Lower leg skin (tissue), 4 donors: ENCODE measurements around the gene MAP3K7CL. TPM values are rescaled to one million over a fixed set of nuclear protein-coding genes. Genes with fewer than 3 reads are reported as not detected.

Experiments used
- DNase-seq, 2 donors: peaks; one replicate each; pipeline ENCODE4 v3.0.0-alpha.2; 2019; ENCODE audit warnings: low spot score in 2 of 2
- H3K4me3 ChIP-seq: fragments of 200-600 bp; sonication (generic); 2 replicates; pipeline ENCODE4 v1.5.1; 2017; ENCODE audit warnings: mild to moderate bottlenecking, low read depth; ENCODE audit not compliant: poor library complexity, severe bottlenecking
- CTCF ChIP-seq, 3 donors: fragments of 450-650 bp; IDR thresholded peaks; one replicate each; pipeline ENCODE4 v1.5.1; 2016; ENCODE audit warnings: antibody characterized with exemption in 3 of 3, mild to moderate bottlenecking in 3 of 3, moderate library complexity in 2 of 3
- POLR2A ChIP-seq, 2 donors: fragments of 450-650 bp; IDR thresholded peaks; one replicate each; pipeline ENCODE4 v1.6.1; 2016 to 2017; ENCODE audit warnings: antibody characterized with exemption in 2 of 2, mild to moderate bottlenecking in 1 of 2, moderate library complexity in 1 of 2
- WGBS, 2 donors: methylation state at CpG; one replicate each; pipeline ENCODE4 v1.1.5; 2018; 5-methylcytosine and 5-hydroxymethylcytosine counted together
- intact Hi-C: fragments of 100-400 bp; cut with DNase I; formaldehyde crosslinking; loops from one replicate; pipeline ENCODE4 v1.15.0; 2023; ENCODE audit warnings: low total_unique reads
- total RNA-seq, 4 donors: library from RNA; depleted of rRNA; stranded (reverse); fragments of >200 nt; gene quantifications; one replicate each; pipeline ENCODE4 v1.1.0, GENCODE V29; 2016

The MAP3K7CL gene
- total RNA-seq, 4 donors from 2014 or later, result 4.6 to 17.1 (median 8.8) TPM

GRCh38 chr21:29209696-29210095 lies 79.3 kb downstream of the MAP3K7CL start:
- intact Hi-C loops, result no loop called here
- TF ChIP-seq POLR2A (IDR thresholded peaks at IDR 0.05), result no peak
- TF ChIP-seq CTCF (IDR thresholded peaks at IDR 0.05), result no peak
- no peak overlapping the region for H3K4me3 ChIP-seq
- no peak for DNase-seq

GRCh38 chr21:29211205-29211604 lies 80.8 kb downstream of the MAP3K7CL start:
- intact Hi-C loops, result no loop called here
- DNase-seq, result no peak

GRCh38 chr21:29212446-29212845 lies 82.0 kb downstream of the MAP3K7CL start:
- DNase-seq, result no peak
- no peak overlapping the region for H3K4me3 ChIP-seq
- no peak for TF ChIP-seq POLR2A (IDR thresholded peaks at IDR 0.05)
- 84 to 86% methylated on average over 7 of the region's 7 CpGs for WGBS, 2 donors
- intact Hi-C loops, result no loop called here

More at GRCh38 chr21:29211205-29211604, 80.8 kb downstream of the MAP3K7CL start:
- TF ChIP-seq CTCF (IDR thresholded peaks at IDR 0.05) (no peak), POLR2A (IDR thresholded peaks at IDR 0.05) (no peak)
- H3K4me3 ChIP-seq, result no peak overlapping the region

- intact Hi-C loops, result no loop called here
- no peak for TF ChIP-seq POLR2A (IDR thresholded peaks at IDR 0.05)
- no peak for TF ChIP-seq CTCF (IDR thresholded peaks at IDR 0.05)
- WGBS, 2 donors, result 94 to 97% methylated on average over 2 of the region's 2 CpGs
Measured at GRCh38 chr21:29213513-29214385, 83.3 kb downstream of the MAP3K7CL start.

GRCh38 chr21:29215709-29216108 lies 85.3 kb downstream of the MAP3K7CL start:
- intact Hi-C loops, result no loop called here
- 64 to 67% methylated on average over 2 of the region's 2 CpGs for WGBS, 2 donors

More at GRCh38 chr21:29213513-29214385, 83.3 kb downstream of the MAP3K7CL start:
- DNase-seq, result no peak
- no peak overlapping the region for H3K4me3 ChIP-seq

More at GRCh38 chr21:29215709-29216108, 85.3 kb downstream of the MAP3K7CL start:
- no peak overlapping the region for H3K4me3 ChIP-seq
- no peak for DNase-seq
- TF ChIP-seq POLR2A (IDR thresholded peaks at IDR 0.05) (no peak), CTCF (IDR thresholded peaks at IDR 0.05) (no peak)
